Renal cortex interstitium (tissue), 11 donors: ENCODE measurements around the gene VCAN. TPM values are rescaled to one million over a fixed set of nuclear protein-coding genes. Genes with fewer than 3 reads are reported as not detected.

Experiments used
- DNase-seq, 11 donors: peaks; one replicate each; pipeline ENCODE4 v3.0.0-alpha.2; 2013; ENCODE audit warnings: low read depth in 9 of 11, low spot score in 4 of 11; ENCODE audit errors: extremely low read depth in 1 of 11
- polyA plus RNA-seq, 3 donors: library from polyadenylated mRNA; unstranded; fragments of 120-200 nt; gene quantifications; one replicate each; pipeline ENCODE4 v1.2.1, GENCODE V29; 2013; ENCODE audit not compliant: insufficient read length in 3 of 3

VCAN gene
- polyA plus RNA-seq, 3 donors, result 310 to 404 (median 347) TPM

DNA sequence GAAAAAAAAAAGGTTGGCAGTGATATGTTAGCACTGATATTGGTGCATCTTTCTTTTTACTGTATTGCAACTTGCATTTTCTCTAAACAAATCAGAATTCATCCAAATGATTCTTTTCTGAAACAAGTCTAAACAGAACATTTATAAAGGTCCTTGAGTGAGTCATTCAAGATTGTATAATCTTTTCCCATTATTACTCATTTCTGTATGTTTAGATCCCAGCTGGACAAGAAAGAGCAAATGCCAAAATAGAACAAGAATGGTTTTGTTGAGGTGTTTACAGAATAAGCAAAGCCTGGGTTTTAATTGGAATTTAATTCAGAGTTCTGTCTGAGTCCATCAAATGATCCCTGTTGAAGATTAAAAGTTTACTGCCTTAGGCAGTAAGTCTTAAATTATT is 112.3 kb downstream of the VCAN start:
- DNase-seq, result no peak

DNA sequence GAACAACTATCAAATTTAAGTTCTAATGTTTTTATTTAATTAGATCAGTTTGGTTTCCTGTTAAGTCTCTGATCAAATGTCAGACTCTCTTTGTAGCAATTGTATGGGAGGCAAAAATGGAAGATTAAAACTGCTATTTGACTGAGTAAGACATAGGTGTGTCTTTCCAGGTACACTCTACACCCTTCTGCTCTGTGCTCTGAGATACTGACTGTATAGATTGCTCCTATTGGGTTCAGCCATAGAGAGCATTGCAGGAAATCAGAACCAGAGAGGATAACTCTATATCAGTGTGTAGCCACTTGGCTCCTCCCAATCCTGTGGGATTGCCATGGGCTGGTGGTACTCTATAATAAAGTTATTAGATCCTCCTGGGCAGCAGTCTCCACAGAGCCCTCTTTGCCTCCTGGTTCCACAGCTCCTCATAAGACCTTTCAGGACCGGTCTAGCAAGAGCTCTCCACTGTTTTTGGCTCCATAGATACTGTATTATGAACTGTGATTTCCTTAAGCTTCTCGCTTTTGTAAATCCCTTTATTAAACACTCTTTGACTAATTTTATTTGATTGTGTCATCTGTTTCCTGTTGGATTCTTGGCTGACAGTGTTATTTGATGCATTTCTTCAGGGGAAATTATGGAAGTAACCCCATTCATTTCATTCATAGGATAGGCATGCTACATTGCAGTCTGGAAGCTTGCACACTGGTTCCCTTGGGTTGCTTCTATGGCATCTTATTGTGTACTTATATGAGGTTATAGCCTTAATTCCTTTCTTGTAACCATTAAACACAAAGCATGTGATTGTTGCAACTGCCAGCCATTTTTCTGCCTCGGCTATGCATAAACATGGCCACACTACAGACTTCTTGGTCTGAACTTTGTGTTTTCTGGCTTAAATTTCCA is 115.6 kb downstream of the VCAN start:
- DNase-seq, result no peak

DNA sequence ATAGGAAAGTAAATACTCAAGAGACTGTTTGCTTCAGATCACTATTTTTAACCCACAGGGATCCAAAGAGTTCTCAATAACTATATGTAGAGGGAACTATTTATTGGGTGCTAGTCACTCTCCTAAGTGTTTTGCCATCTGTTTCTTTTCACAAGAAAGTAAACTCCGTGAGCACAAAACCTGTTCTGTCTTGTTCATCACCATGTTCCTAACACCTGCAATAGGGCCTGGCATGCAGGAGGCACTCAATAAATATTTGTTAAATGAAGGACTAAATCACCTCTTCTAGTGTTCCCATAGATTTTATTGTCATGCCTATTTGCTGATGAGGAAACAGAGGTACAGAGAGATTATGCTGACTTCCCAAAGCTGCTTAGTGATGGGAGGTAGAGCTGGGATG is 118.2 kb downstream of the VCAN start:
- no peak for DNase-seq

DNA sequence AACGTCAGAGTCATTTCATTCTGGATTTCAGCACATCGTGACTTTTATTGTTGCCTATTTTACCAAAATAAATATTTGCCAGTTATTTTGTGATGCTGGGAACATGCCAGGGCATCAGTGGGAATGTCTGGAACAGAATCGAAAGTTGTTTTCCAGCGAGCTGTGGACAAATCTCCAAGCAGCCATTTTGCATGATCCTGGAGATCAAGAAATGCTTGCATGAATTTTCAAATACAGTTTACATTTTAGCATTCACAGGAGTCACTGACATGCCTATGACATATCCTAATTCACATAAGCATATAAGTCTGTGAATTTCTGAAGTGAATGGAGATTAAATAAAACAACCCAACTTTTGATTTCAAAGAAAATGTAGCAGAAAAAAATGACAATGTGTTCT is 119.4 kb downstream of the VCAN start:
- DNase-seq, result no peak

DNA sequence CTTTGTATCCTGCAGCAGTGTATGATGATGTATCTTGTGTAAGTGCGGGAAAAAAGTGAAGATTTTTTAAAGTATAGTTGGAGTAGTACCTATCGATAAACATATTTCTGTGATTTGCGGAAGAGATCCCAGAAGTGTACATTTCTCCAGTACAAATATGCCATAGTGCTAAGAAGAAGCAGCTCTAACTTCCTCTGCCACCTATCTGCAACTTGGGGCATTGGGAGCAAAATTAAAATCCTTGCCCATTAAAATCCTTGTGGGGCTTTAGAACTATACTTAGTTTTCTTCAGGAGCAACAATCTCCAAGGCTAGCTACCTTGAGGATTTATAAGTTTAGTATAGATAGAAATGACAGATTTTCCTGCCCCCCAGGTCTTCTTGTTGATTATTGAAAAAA is 123.7 kb downstream of the VCAN start:
- DNase-seq, result no peak

DNA sequence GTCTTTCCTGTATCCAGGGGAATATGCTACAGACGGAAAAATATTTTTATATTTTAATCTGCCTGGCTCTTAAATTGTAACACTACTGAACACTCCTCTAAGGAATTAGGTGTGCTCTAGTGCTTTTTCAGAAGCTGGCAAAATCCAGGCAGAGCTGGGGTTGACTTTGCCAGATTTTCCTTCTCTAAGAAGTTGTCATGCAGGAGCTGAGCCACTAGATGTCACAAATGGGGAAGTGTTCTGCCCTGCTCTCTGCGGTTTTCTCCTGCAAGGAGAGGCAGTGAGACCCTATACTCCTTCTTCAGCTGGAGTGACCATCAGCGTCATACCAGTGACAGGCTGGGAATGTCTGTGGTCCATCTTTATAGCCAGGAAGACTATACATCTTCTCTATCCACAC is 136.6 kb downstream of the VCAN start:
- DNase-seq, result peak in 10 of 11 donors; percentile 8 to 28 (median 18)

DNA sequence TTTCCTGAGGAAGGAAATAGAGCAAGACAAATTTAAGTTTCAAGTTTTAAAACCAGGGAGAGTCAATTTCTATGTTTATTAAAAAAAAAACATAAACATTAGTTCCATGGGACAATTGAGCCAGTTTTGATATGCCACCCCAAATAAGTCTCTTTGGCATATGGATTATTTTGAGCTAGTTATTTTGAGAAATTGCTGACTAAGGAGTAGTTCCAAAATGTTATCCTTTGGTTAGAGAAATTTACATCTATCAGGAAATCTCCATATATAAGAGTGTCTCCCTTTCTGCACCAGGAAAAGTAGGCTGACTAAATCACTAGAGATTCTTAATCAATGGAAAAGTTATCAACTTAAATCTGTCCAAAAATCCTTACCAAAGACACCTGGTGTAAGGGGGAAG is 143.3 kb downstream of the VCAN start:
- no peak for DNase-seq

DNA sequence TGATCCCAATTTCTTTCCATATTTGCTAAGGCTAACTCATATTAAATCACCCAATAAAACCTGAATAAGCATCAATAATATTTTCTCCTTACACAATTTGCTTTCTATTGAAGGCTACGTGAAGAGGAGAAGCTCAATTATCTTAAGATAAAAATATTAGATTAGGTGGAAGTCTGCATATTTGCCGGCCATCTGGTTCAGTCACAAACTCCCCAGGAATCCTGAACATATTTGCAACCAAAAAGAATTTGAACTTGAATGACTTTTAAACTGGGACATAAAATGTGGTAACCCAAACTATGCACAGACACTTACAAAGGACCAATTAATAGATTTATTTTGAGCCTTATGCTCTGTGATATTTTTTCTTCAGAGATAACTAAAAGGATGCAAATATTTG is 156.8 kb downstream of the VCAN start:
- no peak for DNase-seq

Other genes with a start within 250 kb of the VCAN start
- gene HAPLN1, start 249.1 kb downstream of the VCAN start, polyA plus RNA-seq, result 1 to 10 TPM; 2.9 to 7.3 (median 6.3) TPM